HepG2 (cell line): ENCODE measurements around the gene TSKU. TPM values are rescaled to one million over a fixed set of nuclear protein-coding genes. Genes with fewer than 3 reads are reported as not detected.

ENCODE experiments used
- CTCF ChIP-seq: sonication (generic); formaldehyde crosslinking; IDR thresholded peaks from 2 replicates; pipeline ENCODE4 v1.5.0; 2020; ENCODE audit warnings: mild to moderate bottlenecking, missing genetic modification reagents, moderate library complexity
- ERF ChIP-seq: IDR thresholded peaks from 2 replicates; pipeline ENCODE4 v1.6.1; 2018; ENCODE audit warnings: missing biosample characterization, missing genetic modification reagents
- FOSL2 ChIP-seq: sonication (generic); formaldehyde crosslinking; IDR thresholded peaks from 2 replicates; pipeline ENCODE4 v1.4.0; 2020; ENCODE audit warnings: missing genetic modification reagents
- HNF1B ChIP-seq: sonication (generic); formaldehyde crosslinking; IDR thresholded peaks from 2 replicates; pipeline ENCODE4 v1.5.1; 2020; ENCODE audit warnings: mild to moderate bottlenecking, moderate library complexity, missing genetic modification reagents
- IKZF4 ChIP-seq: sonication (generic); formaldehyde crosslinking; IDR thresholded peaks from 2 replicates; pipeline ENCODE4 v1.5.1; 2020; ENCODE audit warnings: borderline replicate concordance, mild to moderate bottlenecking, low read depth, missing genetic modification reagents; ENCODE audit errors: not compliant biosample characterization
- KDM4B ChIP-seq: sonication (generic); formaldehyde crosslinking; IDR thresholded peaks from 2 replicates; pipeline ENCODE4 v1.4.0; 2020; ENCODE audit warnings: missing genetic modification reagents
- KLF12 ChIP-seq: sonication (generic); formaldehyde crosslinking; IDR thresholded peaks from 2 replicates; pipeline ENCODE4 v1.4.0; 2020; ENCODE audit warnings: missing genetic modification reagents, borderline replicate concordance
- MED1 ChIP-seq: sonication (generic); formaldehyde crosslinking; IDR thresholded peaks from 2 replicates; pipeline ENCODE4 v1.4.0; 2020; ENCODE audit warnings: missing genetic modification reagents
- PHF21A ChIP-seq: sonication (generic); formaldehyde crosslinking; IDR thresholded peaks from 2 replicates; pipeline ENCODE4 v1.5.0; 2020; ENCODE audit warnings: mild to moderate bottlenecking, missing genetic modification reagents
- POGZ ChIP-seq: sonication (generic); formaldehyde crosslinking; IDR thresholded peaks from 2 replicates; pipeline ENCODE4 v1.4.0; 2020; ENCODE audit warnings: mild to moderate bottlenecking, missing genetic modification reagents
- SIN3B ChIP-seq: fragments of 150-350 bp; IDR thresholded peaks from 2 replicates; pipeline ENCODE4 v1.6.1; 2014; ENCODE audit warnings: low read length
- SRSF1 ChIP-seq: fragments of 200-400 bp; formaldehyde crosslinking; optimal IDR thresholded peaks from 2 replicates; pipeline ENCODE3; 2017; ENCODE audit warnings: mild to moderate bottlenecking, low read depth, low read length, moderate library complexity
- TFDP1 ChIP-seq: IDR thresholded peaks from 2 replicates; pipeline ENCODE4 v1.6.1; 2016; ENCODE audit warnings: missing compliant biosample characterization, missing genetic modification reagents, borderline replicate concordance
- ZBTB49 ChIP-seq: sonication (generic); formaldehyde crosslinking; IDR thresholded peaks from 2 replicates; pipeline ENCODE4 v1.4.0; 2020; ENCODE audit warnings: missing genetic modification reagents, borderline replicate concordance
- ZFP90 ChIP-seq: sonication (generic); formaldehyde crosslinking; IDR thresholded peaks from 2 replicates; pipeline ENCODE4 v1.8.0; 2022; ENCODE audit warnings: missing genetic modification reagents, mild to moderate bottlenecking, inconsistent platforms, borderline replicate concordance
- ZNF121 ChIP-seq: sonication (generic); formaldehyde crosslinking; IDR thresholded peaks from 2 replicates; pipeline ENCODE4 v1.5.0; 2020; ENCODE audit warnings: mild to moderate bottlenecking, missing genetic modification reagents
- ZNF136 ChIP-seq: sonication (generic); formaldehyde crosslinking; IDR thresholded peaks from 2 replicates; pipeline ENCODE4 v1.8.1; 2022; ENCODE audit warnings: low read depth, mild to moderate bottlenecking, moderate library complexity, missing genetic modification reagents
- ZNF138 ChIP-seq: sonication (generic); formaldehyde crosslinking; IDR thresholded peaks from 2 replicates; pipeline ENCODE4 v1.5.0; 2020; ENCODE audit warnings: mild to moderate bottlenecking, low read depth, missing genetic modification reagents
- ZNF225 ChIP-seq: sonication (generic); formaldehyde crosslinking; IDR thresholded peaks from 2 replicates; pipeline ENCODE4 v1.4.0; 2020; ENCODE audit warnings: mild to moderate bottlenecking, missing genetic modification reagents
- ZNF256 ChIP-seq: sonication (generic); formaldehyde crosslinking; conservative IDR thresholded peaks from 2 replicates; pipeline ENCODE4 v1.4.0; 2020; ENCODE audit warnings: missing genetic modification reagents
- ZNF704 ChIP-seq: sonication (generic); formaldehyde crosslinking; IDR thresholded peaks from 2 replicates; pipeline ENCODE4 v1.8.1; 2023; ENCODE audit warnings: mild to moderate bottlenecking, inconsistent platforms, moderate library complexity, missing genetic modification reagents, borderline replicate concordance
- polyA plus RNA-seq, 8 experiments: library from polyadenylated mRNA; depleted of rRNA in 3 of 8; stranded (reverse) in 7 of 8; unstranded in 1 of 8; fragments of >200 nt; fragmentation: Illumina TruSeq in 4 of 8; extraction: Trizol in 4 of 8; gene quantifications; 2 replicates each; pipeline versions ENCODE4 v1.2.1 to v1.2.3, GENCODE V29; 2011 to 2016; ENCODE audit warnings: low read depth in 4 of 8, missing spikeins in 1 of 8, mixed read lengths in 1 of 8; ENCODE audit not compliant: insufficient read depth in 1 of 8
- total RNA-seq, 5 experiments: library from RNA; depleted of rRNA; stranded (reverse); fragments of >200 nt; fragmentation: Illumina TruSeq; extraction: Trizol; gene quantifications; 2 replicates each; pipeline ENCODE4 v1.2.3, GENCODE V29; 2016; ENCODE audit warnings: low read depth in 1 of 5

Gene TSKU
- total and polyA plus RNA-seq, 2 of the 13 experiments (the other 11 are each of a cell fraction or from before 2014, with no cell fraction given): 20.3 to 21.4 TPM

GRCh38 chr11:76799066-76799804, 16.1 kb downstream of the TSKU start (continued):
- TF ChIP-seq HNF1B (peak; percentile 84), POGZ (CRISPR knock-in tag) (peak; percentile 73), ZFP90 (CRISPR knock-in tag) (no peak; the same call in 1 of the 2 replicates), ZNF256 (CRISPR knock-in tag) (no peak; the same call in 1 of the 2 replicates), ZNF138 (CRISPR knock-in tag) (no peak), ZNF121 (CRISPR knock-in tag) (peak; percentile 59), SIN3B (no peak), ERF (peak; percentile 92), FOSL2 (CRISPR knock-in tag) (peak; percentile 34; the same call in 1 of the 2 replicates), ZBTB49 (CRISPR knock-in tag) (no peak), SRSF1 (peak; percentile 60), IKZF4 (peak; percentile 74), ZNF704 (CRISPR knock-in tag) (0 out of 2 replicates have a peak, but pooled peaks have one; percentile 49), TFDP1 (peak; percentile 60; the same call in 1 of the 2 replicates), CTCF (CRISPR knock-in tag) (peak; percentile 96), ZNF136 (CRISPR knock-in tag) (no peak), ZNF225 (CRISPR knock-in tag) (0 out of 2 replicates have a peak, but pooled peaks have one; percentile 9), KDM4B (CRISPR knock-in tag) (peak; percentile 54; the same call in 1 of the 2 replicates), KLF12 (0 out of 2 replicates have a peak, but pooled peaks have one; percentile 43), MED1 (CRISPR knock-in tag) (peak; percentile 72), PHF21A (peak; percentile 46; the same call in 1 of the 2 replicates)
